Panc1 (cell line): Measurements from ENCODE around the gene FOXP4. TPM values are rescaled to one million over a fixed set of nuclear protein-coding genes. Genes with fewer than 3 reads are reported as not detected.

ENCODE experiments used
- ATAC-seq: fragments of 200-7000 bp; cut with Tn5 transposase; 2 replicates; pipeline ENCODE4 v1.9.1; 2020; ENCODE audit warnings: mild to moderate bottlenecking, moderate library complexity
- BruUV-seq: library from RNA; stranded (reverse); fragments of 400-500 nt; replicated peaks from 2 replicates; lab custom pipeline; 2021; lab: Mats Ljungman, UMichigan
- CTCF ChIA-PET: fragments of 300-600 bp; sonication (Branson Sonifier 250); formaldehyde crosslinking; loops from one replicate; lab custom pipeline; 2022; ENCODE audit warnings: antibody characterized with exemption; lab: Charles Lee
- POLR2A ChIA-PET: fragments of 300-600 bp; sonication (Branson Sonifier 250); formaldehyde crosslinking; loops from one replicate; lab custom pipeline; 2022; ENCODE audit warnings: antibody characterized with exemption; lab: Charles Lee
- DNase-seq: peaks from one replicate; pipeline ENCODE4 v3.0.0-alpha.2; 2010; ENCODE audit warnings: low read depth, low spot score
- H3K27ac ChIP-seq: 2 replicates; pipeline ENCODE4 v1.5.1; 2011; ENCODE audit warnings: mild to moderate bottlenecking, low read length, inconsistent platforms
- H3K27me3 ChIP-seq: fragments of 200-500 bp; sonication (Bioruptor generic); 2 replicates; pipeline ENCODE4 v1.6.0; 2014; ENCODE audit warnings: low read length, inconsistent platforms; ENCODE audit not compliant: control insufficient read depth, insufficient read depth
- H3K36me3 ChIP-seq: fragments of 200-500 bp; sonication (Bioruptor generic); 2 replicates; pipeline ENCODE4 v1.5.1; 2014; ENCODE audit warnings: inconsistent platforms, mild to moderate bottlenecking, low read length, moderate library complexity; ENCODE audit not compliant: control insufficient read depth, insufficient read depth
- H3K4me1 ChIP-seq: 2 replicates; pipeline ENCODE4 v1.5.1; 2011; ENCODE audit warnings: inconsistent platforms, mild to moderate bottlenecking, low read length, moderate library complexity; ENCODE audit not compliant: control insufficient read depth, insufficient read depth
- H3K4me3 ChIP-seq, 2 experiments: 2 replicates each; pipeline ENCODE4 v1.5.1; 2011 to 2012; ENCODE audit warnings: low read depth in 2 of 2, low read length in 2 of 2, mild to moderate bottlenecking in 2 of 2, inconsistent platforms in 1 of 2, moderate library complexity in 1 of 2
- H3K9me3 ChIP-seq: fragments of 200-500 bp; sonication (Bioruptor generic); 2 replicates; pipeline ENCODE4 v1.5.1; 2014; ENCODE audit warnings: low read depth, mild to moderate bottlenecking, inconsistent platforms, low read length, moderate library complexity; ENCODE audit not compliant: control insufficient read depth, insufficient read depth
- POLR2AphosphoS5 ChIP-seq: IDR thresholded peaks from 2 replicates; pipeline ENCODE4 v1.6.1; 2012; ENCODE audit warnings: mild to moderate bottlenecking, low read depth, low read length, moderate library complexity
- REST ChIP-seq, 2 experiments: IDR thresholded peaks; 2 replicates each; pipeline ENCODE4 v1.6.1; 2011 to 2012; ENCODE audit warnings: low read depth in 2 of 2, control low read depth in 1 of 2, low read length in 1 of 2, mild to moderate bottlenecking in 1 of 2, moderate library complexity in 1 of 2; ENCODE audit not compliant: insufficient read depth in 1 of 2
- in situ Hi-C: cut with HindIII; loops from 2 replicates; pipeline ENCODE4 v1.10.0; 2016; ENCODE audit warnings: low sequenced_read_pairs, low pct_unique_long_range_greater_than_20kb
- intact Hi-C: fragments of 100-400 bp; cut with micrococcal nuclease; formaldehyde crosslinking; loops from one replicate; pipeline ENCODE4 v1.10.0; 2022; ENCODE audit not compliant: unreplicated experiment
- total RNA-seq: library from RNA; stranded (reverse); gene quantifications from one replicate; pipeline ENCODE4 v1.2.1, GENCODE V29; 2021; ENCODE audit not compliant: unreplicated experiment

The FOXP4 gene
- total RNA-seq, 1 experiment from 2014 or later = 30.4 TPM

GRCh38 chr6:41519305-41519744 is 26.9 kb upstream of the FOXP4 start:
- no peaks in the 10 kb centered on the region for H3K36me3 ChIP-seq
- no peaks in the 10 kb centered on the region for H3K9me3 ChIP-seq
- H3K4me1 ChIP-seq = no peaks in the 10 kb centered on the region
- no peak for TF ChIP-seq REST (IDR thresholded peaks at IDR 0.05; ENCODE audit: insufficient read depth in 1 of 2, low read depth in 2 of 2, low read length in 1 of 2)
- TF ChIP-seq POLR2AphosphoS5 = no peak
- DNase-seq = no peak
- no peak for ATAC-seq
- ChIA-PET POLR2A (no interaction called here), CTCF (interaction anchor here (0.6 kb wide), 1 partner anchor 42 kb away, joined by 4 read pairs; no protein-coding TSS in a partner anchor)
- in situ Hi-C loops = no loop called here
- BruUV-seq = no TSS peak
- intact Hi-C loops = no loop called here
- H3K27me3 ChIP-seq = no peaks in the 10 kb centered on the region
- no peak overlapping the region for H3K4me3 ChIP-seq
- no peak overlapping the region for H3K27ac ChIP-seq

GRCh38 chr6:41519745-41520699 is 26.2 kb upstream of the FOXP4 start:
- ChIA-PET CTCF (interaction anchor here (0.6 kb wide), 1 partner anchor 41 kb away, joined by 4 read pairs; no protein-coding TSS in a partner anchor), POLR2A (interaction anchor here (0.6 kb wide), 1 partner anchor 74 kb away, joined by 3 read pairs; no protein-coding TSS in a partner anchor)
- no TSS peak for BruUV-seq
- DNase-seq (no peak), ATAC-seq (no peak)
- no peaks in the 10 kb centered on the region for H3K36me3 ChIP-seq
- H3K27me3 ChIP-seq = no peaks in the 10 kb centered on the region
- in situ Hi-C loops = no loop called here
- no peak overlapping the region for H3K4me3 ChIP-seq
- intact Hi-C loops = no loop called here
- H3K9me3 ChIP-seq = no peaks in the 10 kb centered on the region
- no peak for TF ChIP-seq REST (IDR thresholded peaks at IDR 0.05; ENCODE audit: insufficient read depth in 1 of 2, low read depth in 2 of 2, low read length in 1 of 2)
- H3K27ac ChIP-seq = no peak overlapping the region
- no peaks in the 10 kb centered on the region for H3K4me1 ChIP-seq
